Measurements from ENCODE around the gene MDC1.

MDC1 gene

DNA sequence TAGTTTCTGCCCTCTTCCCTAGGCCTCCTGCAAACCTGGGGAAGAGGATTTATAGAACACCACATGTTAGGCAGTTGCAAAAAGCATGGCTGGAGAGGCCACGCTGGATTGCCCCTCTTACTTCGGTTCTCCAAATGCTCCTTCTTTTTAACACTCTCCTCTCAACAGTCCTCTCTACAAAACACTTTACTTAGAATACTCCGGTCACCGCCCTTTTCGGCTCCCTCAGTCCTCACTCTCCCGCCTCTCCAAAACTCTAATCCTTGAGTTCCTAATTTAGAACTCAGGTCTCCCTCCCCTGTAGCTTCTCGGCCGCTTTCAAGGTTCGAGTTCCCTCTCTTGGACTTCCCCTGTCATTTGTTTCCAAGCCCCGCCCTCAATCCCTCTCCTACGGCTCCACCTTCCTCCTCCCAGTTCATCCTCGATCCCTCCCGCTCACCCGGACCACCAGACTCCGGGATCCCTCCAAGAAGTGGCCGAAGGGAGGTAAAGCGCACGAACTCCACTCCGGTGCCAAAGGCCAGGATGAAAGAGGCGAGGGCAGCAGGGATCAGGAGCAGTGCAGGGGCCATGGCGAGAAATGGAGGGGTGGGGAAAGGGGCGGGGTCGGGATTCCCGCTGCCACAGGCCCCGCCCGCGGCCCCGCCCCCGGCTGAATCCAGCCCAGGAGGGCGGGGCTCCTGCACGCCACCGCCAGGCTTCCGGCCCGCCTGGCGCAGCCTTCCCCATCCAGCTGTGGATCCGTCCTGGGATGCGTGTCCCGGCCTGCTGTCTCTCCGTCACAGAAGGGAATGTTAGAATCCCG lies 26.5 kb downstream of the MDC1 start, which contains the start of gene NRM (continued):
- TF ChIP-seq, protein P1, sequence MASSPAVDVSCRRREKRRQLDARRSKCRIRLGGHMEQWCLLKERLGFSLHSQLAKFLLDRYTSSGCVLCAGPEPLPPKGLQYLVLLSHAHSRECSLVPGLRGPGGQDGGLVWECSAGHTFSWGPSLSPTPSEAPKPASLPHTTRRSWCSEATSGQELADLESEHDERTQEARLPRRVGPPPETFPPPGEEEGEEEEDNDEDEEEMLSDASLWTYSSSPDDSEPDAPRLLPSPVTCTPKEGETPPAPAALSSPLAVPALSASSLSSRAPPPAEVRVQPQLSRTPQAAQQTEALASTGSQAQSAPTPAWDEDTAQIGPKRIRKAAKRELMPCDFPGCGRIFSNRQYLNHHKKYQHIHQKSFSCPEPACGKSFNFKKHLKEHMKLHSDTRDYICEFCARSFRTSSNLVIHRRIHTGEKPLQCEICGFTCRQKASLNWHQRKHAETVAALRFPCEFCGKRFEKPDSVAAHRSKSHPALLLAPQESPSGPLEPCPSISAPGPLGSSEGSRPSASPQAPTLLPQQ (tag by site-specific recombination; IDR thresholded peaks at IDR 0.05), result no peak
- TF ChIP-seq, protein P2, sequence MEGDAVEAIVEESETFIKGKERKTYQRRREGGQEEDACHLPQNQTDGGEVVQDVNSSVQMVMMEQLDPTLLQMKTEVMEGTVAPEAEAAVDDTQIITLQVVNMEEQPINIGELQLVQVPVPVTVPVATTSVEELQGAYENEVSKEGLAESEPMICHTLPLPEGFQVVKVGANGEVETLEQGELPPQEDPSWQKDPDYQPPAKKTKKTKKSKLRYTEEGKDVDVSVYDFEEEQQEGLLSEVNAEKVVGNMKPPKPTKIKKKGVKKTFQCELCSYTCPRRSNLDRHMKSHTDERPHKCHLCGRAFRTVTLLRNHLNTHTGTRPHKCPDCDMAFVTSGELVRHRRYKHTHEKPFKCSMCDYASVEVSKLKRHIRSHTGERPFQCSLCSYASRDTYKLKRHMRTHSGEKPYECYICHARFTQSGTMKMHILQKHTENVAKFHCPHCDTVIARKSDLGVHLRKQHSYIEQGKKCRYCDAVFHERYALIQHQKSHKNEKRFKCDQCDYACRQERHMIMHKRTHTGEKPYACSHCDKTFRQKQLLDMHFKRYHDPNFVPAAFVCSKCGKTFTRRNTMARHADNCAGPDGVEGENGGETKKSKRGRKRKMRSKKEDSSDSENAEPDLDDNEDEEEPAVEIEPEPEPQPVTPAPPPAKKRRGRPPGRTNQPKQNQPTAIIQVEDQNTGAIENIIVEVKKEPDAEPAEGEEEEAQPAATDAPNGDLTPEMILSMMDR (tag by site-specific recombination; IDR thresholded peaks at IDR 0.05), result no peak
- TF ChIP-seq ZNF221 (tag by site-specific recombination; IDR thresholded peaks at IDR 0.05; ENCODE audit: borderline replicate concordance) (no peak), KLF8 (tag by site-specific recombination; IDR thresholded peaks at IDR 0.05) (peak; percentile 96), ZNF747 (tag by site-specific recombination; IDR thresholded peaks at IDR 0.05) (no peak), ZNF600 (tag by site-specific recombination; IDR thresholded peaks at IDR 0.05) (peak; percentile 82), ZNF792 (tag by site-specific recombination; IDR thresholded peaks at IDR 0.05) (no peak), ZSCAN30 (tag by site-specific recombination; IDR thresholded peaks at IDR 0.05) (no peak), GFI1B (tag by site-specific recombination; IDR thresholded peaks at IDR 0.05) (no peak), SP2 (tag by site-specific recombination; IDR thresholded peaks at IDR 0.05) (peak; percentile 89), ZNF19 (tag by site-specific recombination; IDR thresholded peaks at IDR 0.05; ENCODE audit: low read depth) (no peak), ZNF621 (tag by site-specific recombination; IDR thresholded peaks at IDR 0.05) (no peak), ZNF133 (tag by site-specific recombination; IDR thresholded peaks at IDR 0.05) (no peak), ZNF658 (tag by site-specific recombination; IDR thresholded peaks at IDR 0.05) (no peak), ZNF660 (tag by site-specific recombination; IDR thresholded peaks at IDR 0.05) (peak; percentile 77), ZNF664 (tag by site-specific recombination; IDR thresholded peaks at IDR 0.05) (no peak), ZBTB21 (tag by site-specific recombination; IDR thresholded peaks at IDR 0.05) (no peak)
- TF ChIP-seq, protein P3, sequence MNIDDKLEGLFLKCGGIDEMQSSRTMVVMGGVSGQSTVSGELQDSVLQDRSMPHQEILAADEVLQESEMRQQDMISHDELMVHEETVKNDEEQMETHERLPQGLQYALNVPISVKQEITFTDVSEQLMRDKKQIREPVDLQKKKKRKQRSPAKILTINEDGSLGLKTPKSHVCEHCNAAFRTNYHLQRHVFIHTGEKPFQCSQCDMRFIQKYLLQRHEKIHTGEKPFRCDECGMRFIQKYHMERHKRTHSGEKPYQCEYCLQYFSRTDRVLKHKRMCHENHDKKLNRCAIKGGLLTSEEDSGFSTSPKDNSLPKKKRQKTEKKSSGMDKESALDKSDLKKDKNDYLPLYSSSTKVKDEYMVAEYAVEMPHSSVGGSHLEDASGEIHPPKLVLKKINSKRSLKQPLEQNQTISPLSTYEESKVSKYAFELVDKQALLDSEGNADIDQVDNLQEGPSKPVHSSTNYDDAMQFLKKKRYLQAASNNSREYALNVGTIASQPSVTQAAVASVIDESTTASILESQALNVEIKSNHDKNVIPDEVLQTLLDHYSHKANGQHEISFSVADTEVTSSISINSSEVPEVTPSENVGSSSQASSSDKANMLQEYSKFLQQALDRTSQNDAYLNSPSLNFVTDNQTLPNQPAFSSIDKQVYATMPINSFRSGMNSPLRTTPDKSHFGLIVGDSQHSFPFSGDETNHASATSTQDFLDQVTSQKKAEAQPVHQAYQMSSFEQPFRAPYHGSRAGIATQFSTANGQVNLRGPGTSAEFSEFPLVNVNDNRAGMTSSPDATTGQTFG (tag by site-specific recombination; IDR thresholded peaks at IDR 0.05; ENCODE audit: borderline replicate concordance), result no peak
- TF ChIP-seq, protein P4, sequence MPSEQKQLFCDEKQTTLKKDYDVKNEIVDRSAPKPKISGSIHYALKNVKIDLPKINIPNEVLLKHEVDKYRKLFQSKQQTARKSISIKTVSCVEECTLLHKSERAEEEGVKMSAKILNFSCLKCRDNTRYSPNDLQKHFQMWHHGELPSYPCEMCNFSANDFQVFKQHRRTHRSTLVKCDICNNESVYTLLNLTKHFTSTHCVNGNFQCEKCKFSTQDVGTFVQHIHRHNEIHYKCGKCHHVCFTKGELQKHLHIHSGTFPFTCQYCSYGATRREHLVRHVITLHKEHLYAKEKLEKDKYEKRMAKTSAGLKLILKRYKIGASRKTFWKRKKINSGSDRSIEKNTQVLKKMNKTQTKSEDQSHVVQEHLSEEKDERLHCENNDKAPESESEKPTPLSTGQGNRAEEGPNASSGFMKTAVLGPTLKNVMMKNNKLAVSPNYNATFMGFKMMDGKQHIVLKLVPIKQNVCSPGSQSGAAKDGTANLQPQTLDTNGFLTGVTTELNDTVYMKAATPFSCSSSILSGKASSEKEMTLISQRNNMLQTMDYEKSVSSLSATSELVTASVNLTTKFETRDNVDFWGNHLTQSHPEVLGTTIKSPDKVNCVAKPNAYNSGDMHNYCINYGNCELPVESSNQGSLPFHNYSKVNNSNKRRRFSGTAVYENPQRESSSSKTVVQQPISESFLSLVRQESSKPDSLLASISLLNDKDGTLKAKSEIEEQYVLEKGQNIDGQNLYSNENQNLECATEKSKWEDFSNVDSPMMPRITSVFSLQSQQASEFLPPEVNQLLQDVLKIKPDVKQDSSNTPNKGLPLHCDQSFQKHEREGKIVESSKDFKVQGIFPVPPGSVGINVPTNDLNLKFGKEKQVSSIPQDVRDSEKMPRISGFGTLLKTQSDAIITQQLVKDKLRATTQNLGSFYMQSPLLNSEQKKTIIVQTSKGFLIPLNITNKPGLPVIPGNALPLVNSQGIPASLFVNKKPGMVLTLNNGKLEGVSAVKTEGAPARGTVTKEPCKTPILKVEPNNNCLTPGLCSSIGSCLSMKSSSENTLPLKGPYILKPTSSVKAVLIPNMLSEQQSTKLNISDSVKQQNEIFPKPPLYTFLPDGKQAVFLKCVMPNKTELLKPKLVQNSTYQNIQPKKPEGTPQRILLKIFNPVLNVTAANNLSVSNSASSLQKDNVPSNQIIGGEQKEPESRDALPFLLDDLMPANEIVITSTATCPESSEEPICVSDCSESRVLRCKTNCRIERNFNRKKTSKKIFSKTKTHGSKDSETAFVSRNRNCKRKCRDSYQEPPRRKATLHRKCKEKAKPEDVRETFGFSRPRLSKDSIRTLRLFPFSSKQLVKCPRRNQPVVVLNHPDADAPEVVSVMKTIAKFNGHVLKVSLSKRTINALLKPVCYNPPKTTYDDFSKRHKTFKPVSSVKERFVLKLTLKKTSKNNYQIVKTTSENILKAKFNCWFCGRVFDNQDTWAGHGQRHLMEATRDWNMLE (tag by site-specific recombination; conservative IDR thresholded peaks at IDR 0.05; ENCODE audit: low read depth), result no peak
- TF ChIP-seq, protein P5, sequence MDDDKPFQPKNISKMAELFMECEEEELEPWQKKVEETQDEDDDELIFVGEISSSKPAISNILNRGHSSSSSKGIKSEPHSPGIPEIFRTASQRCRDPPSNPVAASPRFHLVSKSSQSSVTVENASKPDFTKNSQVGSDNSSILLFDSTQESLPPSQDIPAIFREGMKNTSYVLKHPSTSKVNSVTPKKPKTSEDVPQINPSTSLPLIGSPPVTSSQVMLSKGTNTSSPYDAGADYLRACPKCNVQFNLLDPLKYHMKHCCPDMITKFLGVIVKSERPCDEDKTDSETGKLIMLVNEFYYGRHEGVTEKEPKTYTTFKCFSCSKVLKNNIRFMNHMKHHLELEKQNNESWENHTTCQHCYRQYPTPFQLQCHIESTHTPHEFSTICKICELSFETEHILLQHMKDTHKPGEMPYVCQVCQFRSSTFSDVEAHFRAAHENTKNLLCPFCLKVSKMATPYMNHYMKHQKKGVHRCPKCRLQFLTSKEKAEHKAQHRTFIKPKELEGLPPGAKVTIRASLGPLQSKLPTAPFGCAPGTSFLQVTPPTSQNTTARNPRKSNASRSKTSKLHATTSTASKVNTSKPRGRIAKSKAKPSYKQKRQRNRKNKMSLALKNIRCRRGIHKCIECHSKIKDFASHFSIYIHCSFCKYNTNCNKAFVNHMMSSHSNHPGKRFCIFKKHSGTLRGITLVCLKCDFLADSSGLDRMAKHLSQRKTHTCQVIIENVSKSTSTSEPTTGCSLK (tag by site-specific recombination; IDR thresholded peaks at IDR 0.05), result no peak
- TF ChIP-seq, protein P6, sequence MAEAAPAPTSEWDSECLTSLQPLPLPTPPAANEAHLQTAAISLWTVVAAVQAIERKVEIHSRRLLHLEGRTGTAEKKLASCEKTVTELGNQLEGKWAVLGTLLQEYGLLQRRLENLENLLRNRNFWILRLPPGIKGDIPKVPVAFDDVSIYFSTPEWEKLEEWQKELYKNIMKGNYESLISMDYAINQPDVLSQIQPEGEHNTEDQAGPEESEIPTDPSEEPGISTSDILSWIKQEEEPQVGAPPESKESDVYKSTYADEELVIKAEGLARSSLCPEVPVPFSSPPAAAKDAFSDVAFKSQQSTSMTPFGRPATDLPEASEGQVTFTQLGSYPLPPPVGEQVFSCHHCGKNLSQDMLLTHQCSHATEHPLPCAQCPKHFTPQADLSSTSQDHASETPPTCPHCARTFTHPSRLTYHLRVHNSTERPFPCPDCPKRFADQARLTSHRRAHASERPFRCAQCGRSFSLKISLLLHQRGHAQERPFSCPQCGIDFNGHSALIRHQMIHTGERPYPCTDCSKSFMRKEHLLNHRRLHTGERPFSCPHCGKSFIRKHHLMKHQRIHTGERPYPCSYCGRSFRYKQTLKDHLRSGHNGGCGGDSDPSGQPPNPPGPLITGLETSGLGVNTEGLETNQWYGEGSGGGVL (tag by site-specific recombination; IDR thresholded peaks at IDR 0.05), result peak; percentile 89
- TF ChIP-seq, protein P7, sequence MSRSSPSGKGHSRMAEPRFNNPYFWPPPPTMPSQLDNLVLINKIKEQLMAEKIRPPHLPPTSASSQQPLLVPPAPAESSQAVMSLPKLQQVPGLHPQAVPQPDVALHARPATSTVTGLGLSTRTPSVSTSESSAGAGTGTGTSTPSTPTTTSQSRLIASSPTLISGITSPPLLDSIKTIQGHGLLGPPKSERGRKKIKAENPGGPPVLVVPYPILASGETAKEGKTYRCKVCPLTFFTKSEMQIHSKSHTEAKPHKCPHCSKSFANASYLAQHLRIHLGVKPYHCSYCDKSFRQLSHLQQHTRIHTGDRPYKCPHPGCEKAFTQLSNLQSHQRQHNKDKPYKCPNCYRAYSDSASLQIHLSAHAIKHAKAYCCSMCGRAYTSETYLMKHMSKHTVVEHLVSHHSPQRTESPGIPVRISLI (tag by site-specific recombination; IDR thresholded peaks at IDR 0.05), result no peak
